HG02852 (cell line): ENCODE results near the gene DNM3.
A peak's percentile ranks its signal among the peaks of the same experiment; 100 is the strongest.

Source experiments
- ATAC-seq: cut with Tn5 transposase; IDR thresholded peaks from one replicate; pipeline ENCODE4 v1.9.1; 2021; ENCODE audit warnings: mild to moderate bottlenecking, moderate library complexity; ENCODE audit not compliant: unreplicated experiment

DNM3 gene

DNA sequence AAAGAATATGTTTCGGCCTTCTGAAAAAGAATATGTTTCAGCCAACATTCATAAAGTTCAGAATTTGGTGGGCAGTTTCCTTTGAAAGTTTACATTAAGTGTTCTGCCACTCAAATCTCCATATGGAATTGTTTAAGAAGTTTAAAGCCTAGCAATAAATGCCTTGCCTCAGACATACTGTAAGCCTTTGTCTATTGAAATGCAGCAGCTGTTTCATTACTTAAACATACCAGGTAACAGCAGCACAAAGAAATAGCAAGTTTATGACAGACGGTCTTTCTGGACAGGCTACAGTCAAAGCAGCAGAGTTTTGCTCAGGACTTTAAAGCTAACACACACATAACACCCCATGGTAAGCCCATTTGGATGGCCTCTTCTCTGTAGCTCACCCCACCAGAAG is 540.6 kb downstream of the DNM3 start:
- no peak for ATAC-seq

DNA sequence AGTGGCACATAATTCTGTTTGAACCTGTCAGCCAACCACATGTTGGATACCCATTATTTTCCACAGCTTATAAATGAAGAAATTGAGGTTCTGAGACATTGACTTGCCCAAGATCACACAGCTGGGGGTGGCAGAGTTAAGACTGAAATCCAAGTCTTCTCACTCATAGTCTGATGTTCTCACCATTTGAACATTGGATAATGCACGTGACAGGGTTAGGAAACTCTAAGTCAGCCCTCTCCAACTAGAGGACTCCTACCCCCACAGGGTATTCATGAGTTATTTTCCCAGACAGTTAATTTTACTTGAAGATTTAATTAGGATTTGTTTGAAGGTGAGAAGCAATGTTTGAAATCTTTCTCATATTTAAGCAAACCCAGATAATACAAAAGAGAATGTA is 541.1 kb downstream of the DNM3 start:
- no peak for ATAC-seq

DNA sequence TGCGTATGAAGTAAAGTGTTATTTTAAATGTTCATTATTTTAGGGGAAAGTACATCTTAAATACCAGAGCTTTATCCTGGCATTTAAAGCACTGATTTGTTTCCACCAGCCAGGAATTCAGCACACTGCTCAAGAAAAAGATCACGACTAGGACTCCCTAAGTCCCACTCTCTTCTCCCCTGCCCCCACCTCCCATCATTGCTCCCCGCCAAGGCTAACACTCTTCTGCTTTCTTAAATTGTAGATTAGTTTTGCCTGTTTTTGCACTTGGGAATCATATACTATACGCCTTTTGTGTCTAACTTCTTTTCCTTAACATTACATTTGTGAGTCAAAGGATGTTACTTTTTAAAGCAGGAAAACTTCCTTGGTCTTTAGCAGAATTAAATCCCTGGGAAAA is 541.7 kb downstream of the DNM3 start:
- no peak for ATAC-seq

DNA sequence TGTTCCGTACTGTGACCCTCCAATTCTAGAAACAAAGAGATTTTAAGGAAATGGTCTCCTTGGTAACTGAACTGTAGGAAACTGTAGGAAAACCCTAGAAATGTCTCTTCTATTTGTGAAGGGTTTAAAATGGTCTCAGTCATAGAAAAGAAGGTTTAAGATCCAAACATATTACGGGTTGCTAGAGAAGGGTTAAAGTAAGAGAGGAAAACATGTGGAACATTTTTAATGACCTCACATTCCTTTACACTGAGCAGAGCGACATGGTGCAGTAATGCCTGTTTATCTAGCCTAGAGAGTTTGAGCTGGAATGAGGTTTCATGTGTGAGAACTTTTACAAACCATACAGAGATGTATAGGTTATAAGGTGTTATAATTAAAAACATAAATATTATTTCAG is 542.2 kb downstream of the DNM3 start:
- no peak for ATAC-seq

DNA sequence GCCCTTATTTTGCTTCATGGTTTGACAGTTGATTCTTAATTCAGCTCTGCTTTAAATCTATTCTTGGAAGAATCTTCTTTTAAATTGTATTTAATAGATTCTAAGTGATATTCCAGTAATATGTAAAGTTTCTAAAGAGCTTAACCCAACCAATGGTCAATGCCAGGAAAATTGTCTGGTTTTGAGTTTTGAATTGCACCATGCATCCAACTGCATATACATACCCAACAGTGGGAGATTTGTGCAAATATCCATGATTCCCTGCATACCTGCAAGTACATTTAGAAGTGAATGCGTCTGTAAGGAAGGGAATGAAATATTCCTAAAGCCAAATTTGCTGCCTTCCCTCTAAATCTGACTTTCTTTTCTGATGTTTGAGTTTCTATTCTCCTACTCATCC is 543.4 kb downstream of the DNM3 start:
- no peak for ATAC-seq

DNA sequence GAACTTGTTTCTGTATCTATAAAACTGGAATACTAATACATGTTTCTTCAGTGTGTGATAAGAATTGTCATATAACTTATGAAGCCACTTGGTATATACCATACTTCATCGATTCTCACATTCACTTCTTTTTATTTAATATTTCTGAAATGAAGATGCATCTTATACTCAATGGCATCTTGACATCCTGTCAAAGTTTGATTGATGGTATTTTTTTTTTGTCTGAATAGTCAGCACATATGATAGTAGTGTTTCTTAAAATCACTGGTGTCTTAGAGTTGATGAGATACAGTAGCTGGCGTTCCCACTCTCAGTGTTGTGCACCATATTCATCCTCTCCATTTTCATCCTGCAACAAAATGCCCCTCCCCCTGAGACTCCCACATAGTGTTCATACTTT is 544.7 kb downstream of the DNM3 start:
- no peak for ATAC-seq

DNA sequence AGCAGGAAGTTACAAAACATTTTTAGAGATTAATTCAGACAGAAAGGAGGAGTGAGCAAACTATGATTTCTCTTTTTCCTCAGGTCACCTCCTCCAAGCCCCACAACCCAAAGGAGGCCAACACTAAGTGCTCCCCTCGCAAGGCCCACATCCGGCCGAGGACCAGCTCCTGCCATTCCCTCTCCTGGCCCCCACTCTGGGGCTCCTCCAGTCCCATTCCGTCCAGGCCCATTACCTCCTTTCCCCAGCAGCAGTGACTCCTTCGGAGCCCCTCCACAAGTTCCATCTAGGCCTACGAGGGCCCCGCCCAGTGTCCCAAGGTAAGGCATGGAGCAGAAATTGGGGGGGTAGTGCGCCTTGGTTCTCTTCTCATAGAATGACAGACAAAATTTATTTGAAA is 547.2 kb downstream of the DNM3 start:
- ATAC-seq = no peak

DNA sequence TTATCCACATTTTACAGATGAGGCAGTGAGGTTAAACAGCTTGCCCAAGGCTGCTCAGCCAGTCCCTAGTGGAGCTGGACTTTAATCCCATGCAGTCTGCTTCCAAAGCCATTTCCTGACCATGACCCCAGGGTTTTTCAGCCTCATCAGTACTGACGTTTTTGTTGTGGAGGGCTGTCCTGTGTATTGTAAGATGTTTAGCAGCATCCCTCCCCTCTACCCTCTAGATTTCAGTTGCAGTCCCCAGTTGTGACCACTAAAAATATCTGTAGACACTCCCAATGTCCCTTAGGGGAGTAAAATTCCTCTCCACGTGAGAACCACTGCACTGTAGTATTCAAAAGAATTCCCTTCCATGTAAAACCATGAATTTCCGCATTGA is 549.0 kb downstream of the DNM3 start:
- no peak for ATAC-seq

DNA sequence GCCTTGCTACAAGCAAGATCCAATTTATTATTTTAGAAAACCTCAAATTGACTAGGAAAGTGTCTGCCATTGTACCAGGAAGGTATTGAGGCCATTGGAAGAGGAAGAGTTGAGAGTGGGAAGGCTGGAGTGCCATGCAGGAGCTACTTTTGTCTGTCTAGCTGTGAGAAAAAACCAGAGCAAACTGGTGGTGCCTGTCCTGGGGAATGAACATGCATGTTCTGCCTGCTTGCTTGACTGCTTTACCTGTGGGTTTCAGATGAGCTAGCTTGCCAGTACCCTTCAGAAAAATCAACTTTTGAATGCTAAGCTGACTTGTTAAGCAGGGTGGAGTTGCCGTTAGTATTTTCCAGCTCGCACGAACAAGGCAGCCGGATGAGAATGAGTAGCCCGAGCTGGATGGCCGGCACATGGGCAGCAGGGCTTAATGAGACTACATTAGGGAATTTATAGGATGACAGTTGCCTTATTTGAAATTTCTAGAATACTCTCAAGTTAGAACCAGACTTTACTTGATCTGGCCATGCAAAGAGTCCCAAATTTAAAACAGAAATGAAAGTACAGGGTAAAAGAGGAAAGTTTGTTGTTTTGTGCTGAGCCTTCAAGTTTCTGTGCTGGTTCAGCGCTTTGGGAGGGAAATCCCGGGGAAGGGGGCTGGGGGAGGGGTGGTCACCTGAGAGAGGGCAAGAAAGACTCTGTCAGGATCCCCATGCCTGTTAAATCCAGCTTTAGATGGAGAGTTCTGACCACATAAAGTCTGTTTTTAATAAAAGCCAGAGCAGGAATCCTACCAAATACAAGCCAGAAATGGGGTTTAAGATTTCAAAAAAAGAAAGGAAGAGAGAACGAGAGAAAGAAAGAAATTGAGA is 549.6 kb downstream of the DNM3 start:
- ATAC-seq = peak; percentile 67

DNA sequence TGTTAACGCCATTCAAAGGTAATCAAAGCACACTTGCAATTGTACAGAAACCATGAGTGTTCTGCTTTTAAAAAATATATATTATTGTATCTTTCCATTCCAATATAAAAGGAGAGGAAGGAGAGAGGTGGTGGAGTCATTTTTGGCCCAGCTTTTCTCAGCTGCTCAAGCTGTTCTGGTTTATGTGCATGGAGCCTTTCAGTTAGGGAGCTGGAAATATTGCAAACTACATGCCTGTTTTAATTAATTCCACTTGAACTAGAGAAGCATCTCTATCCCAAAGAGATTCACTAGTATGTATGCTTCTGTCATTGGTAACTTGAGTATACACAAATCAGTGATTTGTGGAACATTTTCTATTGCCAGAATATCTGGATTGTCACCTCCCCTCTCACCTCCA is 550.7 kb downstream of the DNM3 start:
- ATAC-seq = no peak

DNA sequence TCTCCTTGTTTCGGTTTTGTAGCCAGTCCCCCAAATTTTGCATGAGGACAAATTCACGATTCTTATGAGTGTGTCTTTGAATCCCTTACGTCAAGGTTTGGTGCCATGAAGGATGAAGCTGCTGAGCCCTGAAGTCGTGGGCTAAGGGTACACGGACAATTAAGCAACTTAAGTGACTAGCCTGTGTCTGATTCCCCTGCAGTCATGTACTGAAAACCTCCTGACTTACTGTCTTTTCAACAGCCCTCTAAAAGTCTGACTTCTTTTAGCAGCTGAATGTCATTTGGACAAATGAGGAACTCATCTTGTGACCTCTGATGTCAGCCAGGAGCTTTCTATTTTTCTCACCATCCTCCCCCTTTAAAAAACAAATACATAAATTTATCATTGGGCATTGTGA is 552.1 kb downstream of the DNM3 start:
- ATAC-seq = no peak

DNA sequence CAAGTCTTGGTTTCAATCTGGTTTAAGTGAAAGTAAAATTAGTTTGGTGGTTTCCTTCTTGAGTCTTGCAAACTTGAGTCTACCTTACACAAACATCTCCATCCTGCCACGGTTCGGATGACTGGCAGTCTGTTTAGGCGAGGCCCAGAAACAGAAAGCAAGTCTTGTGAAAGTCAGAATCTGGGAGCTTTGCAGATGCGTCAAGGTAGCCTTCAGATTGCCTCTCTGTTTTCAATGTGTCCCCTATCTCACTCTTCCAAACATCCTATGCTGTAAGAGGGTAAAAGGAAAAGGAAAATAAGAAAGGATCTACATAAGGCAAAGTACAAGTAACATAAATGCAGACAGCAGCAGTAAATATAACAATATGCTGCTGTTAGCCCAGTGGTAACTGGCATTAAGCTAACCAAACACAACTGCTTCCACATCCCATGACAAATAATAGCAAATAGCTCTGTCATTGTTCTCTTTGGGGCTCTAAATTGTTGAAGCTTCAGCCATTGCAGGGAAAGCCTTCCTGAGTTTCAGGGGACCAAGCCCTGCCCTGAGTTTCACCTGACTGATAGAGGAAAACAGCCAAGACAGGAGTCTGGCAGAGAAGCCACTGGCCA is 552.9 kb downstream of the DNM3 start:
- ATAC-seq = peak; percentile 70

DNA sequence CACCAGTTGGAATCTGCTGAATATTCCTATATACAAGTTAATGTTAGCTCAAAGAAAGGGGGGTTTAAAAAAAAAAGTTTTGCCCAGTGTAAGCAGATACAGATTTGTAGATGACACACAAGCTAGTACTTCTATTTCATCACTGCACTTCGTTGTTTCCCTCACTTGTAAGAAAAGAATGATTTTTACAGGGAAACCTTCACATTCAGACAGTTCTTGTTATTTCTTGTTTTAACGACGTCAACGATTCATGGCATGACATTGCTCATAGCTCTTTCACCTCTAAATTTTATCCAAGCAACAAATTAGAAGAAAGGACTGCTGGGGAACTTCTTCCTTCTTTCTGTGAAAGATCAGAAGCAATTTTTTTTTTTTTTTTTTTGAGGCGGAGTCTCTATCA is 553.5 kb downstream of the DNM3 start:
- no peak for ATAC-seq

DNA sequence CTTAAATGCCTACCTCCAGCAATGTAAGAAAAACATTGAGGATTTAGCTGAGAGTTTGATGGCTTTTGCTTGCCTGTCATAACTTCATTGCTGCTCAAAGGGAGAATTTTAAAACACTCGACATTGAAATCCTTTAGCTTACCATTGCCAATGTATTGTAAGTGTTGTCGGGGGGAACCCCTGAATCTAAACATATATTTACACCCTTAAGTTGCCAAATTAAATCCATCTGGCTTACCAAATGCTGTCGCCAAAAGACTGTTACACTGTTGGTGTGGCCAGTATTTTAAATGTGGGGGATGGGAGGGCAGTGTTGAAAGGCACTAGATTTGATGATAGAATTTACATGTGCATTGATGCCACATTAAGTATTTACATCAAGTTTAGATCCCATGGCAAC is 554.3 kb downstream of the DNM3 start:
- ATAC-seq = no peak

DNA sequence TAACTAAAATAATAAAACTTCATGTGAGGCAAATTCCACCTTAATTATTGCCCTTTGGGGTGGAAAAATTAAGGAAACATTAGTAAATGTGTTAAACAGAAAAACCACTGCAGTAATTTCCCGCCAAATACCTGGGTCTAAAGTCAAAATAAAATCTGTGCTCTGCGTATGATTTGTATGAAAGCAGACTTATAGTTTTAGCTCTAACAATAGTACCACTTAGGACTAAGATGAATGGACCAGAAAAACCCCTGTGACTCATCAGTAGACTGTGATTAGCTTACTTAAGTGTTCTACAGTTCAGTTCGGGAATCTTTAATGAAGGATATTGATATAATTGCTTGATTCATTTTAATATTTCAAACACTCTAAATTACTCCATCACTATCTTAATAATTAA is 555.9 kb downstream of the DNM3 start:
- no peak for ATAC-seq

DNA sequence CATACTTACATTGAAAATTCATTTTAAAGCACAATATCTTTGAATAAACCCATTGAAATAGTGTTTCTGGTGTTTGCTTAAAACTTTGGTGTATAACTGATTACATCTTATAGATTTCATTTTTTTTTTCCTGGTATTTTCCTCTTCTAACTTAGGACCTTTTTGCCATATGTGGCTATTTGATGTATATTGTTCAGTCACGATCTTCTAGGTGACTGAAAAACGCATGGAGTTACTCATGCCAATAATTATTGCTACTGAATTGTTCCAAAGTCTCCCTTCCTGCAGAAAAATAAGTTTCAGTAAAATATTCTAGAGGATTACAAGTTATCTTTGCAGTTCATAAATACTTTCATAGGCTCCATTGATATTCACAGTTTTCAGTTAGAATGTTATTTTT is 556.3 kb downstream of the DNM3 start:
- no peak for ATAC-seq

DNA sequence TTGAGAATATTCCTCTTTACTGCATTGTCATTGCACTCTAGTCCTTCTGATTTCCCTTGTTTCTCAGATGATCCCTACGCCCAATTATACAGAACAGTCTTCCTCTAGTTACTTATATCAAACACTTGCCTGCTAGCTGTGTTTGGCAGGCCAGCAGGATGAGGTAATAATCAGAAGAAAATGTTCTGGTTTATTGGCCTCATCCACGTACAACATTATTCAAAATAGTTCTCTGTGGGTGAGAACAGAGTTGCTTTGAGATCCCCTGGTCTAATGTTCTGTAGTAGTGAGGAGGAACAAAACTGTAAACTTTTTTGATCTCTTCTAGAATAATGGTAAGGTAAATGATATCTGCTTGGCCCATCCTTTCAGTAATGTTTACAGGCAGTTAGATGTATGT is 556.9 kb downstream of the DNM3 start:
- no peak for ATAC-seq

DNA sequence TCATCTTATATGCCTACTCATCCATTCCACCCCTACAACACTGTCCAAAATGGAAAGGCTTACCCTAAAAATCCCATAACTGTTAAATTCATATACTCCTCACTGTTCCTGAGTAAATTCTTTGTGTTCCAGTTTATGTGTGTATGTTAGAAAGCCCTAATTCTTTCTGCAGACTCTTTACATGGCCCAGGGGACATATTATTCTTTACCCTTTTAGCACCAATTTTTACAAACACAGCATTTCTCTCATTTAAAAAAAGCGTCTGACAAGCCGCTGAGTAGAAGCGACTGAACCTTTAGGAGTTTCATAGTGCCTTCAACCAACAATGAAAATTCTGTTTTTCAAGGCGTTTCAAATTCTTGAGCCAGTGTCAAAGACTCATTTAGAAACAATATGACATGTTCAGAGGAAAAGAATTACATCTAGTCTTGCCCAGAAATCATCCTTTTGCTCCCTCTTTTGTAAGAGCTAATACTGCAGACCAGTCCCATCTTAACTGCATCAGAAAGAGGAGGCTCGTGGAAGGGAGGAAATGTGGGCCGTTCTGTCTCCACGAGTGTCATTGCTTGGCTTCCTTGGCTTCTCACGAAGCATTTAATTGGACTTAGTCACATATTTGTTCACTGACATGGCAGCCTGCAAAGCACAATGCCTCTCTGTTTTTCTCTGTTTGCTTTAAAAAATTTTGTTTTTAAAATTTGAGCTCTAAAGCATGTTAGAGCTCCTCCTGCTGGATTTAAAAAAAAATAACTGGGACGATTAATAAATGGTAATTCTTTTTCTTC is 557.9 kb downstream of the DNM3 start:
- no peak for ATAC-seq

DNA sequence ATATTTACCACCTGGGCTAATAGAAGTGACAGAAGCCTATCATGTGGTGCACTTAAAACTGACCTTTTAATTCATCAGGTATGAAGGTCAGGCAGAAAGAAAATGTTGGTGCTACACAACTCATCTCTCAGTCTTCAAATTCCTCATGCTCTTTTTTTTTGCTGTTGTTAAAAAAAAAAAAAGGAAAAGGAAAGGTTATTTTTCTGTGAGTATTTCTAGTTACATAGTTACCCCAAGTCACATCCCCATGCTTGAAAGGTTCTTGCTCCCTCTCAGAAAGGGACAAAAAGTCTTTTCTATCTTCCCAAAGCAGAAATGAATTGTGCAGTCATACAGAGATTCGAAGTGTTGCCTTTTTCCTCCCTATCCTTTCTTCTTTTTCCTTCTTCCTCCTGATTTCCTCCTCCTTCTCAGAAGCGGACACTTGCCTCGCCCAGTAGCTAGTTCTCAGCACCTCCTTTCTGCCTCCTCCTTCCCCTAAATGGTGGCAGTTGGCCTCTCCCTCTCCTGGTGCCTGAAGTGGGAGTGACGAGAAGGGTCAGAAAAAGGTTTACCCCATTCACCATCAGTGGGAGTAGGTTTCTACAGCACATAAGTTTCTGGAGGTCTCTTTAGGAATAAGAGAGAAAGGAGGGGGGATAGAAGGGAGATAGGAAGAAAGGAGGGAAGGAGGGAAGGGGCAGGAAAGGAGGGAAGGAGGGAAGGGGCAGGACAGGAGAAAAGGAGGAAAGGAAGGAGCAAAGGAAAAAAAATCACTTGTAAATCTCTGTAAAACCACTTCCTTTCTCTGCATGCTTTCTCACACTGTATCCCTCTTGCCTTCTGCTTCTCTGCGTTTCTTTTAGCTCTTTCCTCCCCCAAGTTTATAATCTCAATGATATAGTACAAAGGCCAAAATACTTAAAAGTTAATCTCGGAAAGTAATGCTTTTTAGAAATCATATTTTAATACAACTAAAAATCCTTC is 558.7 kb downstream of the DNM3 start:
- ATAC-seq = no peak

DNA sequence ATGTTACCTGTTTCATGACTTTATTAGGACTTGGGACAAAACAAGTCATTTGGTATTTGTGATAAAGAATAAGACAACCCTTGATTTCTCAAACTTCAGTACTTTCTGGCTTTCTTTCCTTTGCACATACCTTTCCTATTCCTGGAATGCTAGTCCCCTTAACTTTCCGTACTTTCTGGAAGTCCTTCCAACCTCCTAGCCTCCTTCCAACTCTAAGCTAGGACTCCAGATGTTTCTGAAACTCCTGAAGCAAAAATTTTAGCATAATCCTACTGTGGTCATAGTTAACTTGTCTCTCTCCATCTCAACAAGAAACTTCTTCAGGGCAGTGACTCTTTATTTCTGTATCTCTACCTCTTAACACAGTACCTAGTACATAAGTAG is 559.4 kb downstream of the DNM3 start:
- no peak for ATAC-seq

DNA sequence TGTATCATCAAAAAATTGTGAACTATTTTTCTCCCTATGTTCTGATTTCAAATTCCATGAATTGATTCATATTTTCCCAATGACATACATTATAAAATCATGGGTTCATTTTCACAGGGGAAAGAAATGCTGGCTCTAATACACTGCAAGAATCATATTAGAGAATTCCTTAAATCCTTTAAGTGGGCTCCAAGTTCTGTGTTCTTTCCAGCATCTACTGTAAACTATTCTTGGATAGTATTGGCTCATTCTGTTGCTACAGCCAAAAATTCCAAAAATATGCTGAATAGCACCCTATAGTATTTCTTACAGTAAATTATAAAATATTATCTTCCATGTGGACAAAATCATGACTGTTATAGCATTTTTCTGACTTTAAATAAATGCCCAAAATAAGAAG is 560.2 kb downstream of the DNM3 start:
- no peak for ATAC-seq
